H1 (cell line): ENCODE measurements around the gene TAF5. TPM values are rescaled to one million over a fixed set of nuclear protein-coding genes. Genes with fewer than 3 reads are reported as not detected.

Source experiments
- CTCF ChIA-PET: fragments of 300-600 bp; sonication (Branson Sonifier 250); formaldehyde crosslinking; loops from one replicate; lab custom pipeline; 2021; ENCODE audit not compliant: partially characterized antibody; lab: Charles Lee
- POLR2A ChIA-PET: fragments of 300-600 bp; sonication (Branson Sonifier 250); formaldehyde crosslinking; loops from one replicate; lab custom pipeline; 2021; ENCODE audit warnings: inconsistent platforms; ENCODE audit not compliant: partially characterized antibody; lab: Charles Lee
- DNase-seq, 2 experiments: peaks; one replicate each; pipeline versions ENCODE4 v3.0.0 to v3.0.0-alpha.2; 2010 to 2022; ENCODE audit warnings: low spot score in 2 of 2, low read depth in 1 of 2, mixed read lengths in 1 of 2
- FAIRE-seq: peaks from 2 replicates; lab custom pipeline; 2011; peaks lifted over from hg19 to GRCh38; lab: Jason Lieb, UNC
- H2AFZ ChIP-seq: 2 replicates; pipeline ENCODE4 v1.8.1; 2012; ENCODE audit warnings: low read length, inconsistent platforms
- H2AK5ac ChIP-seq: 2 replicates; pipeline ENCODE4 v1.6.1; 2013; ENCODE audit warnings: low read depth, low read length
- H2BK120ac ChIP-seq: replicated peaks from 2 replicates; pipeline ENCODE3; 2013; ENCODE audit warnings: low read depth, low read length, inconsistent platforms
- H2BK12ac ChIP-seq: 2 replicates; pipeline ENCODE4 v1.6.1; 2013; ENCODE audit warnings: low read depth, low read length
- H2BK15ac ChIP-seq: 2 replicates; pipeline ENCODE4 v1.6.1; 2013; ENCODE audit warnings: low read length
- H2BK20ac ChIP-seq: 2 replicates; pipeline ENCODE4 v1.6.1; 2013; ENCODE audit warnings: low read length
- H2BK5ac ChIP-seq: 2 replicates; pipeline ENCODE4 v1.6.1; 2013; ENCODE audit warnings: low read depth, low read length
- H3K14ac ChIP-seq: 2 replicates; pipeline ENCODE4 v1.6.1; 2013; ENCODE audit warnings: inconsistent platforms; ENCODE audit not compliant: insufficient read length
- H3K18ac ChIP-seq: 2 replicates; pipeline ENCODE4 v1.6.1; 2013; ENCODE audit warnings: low read length; ENCODE audit errors: extremely low read depth
- H3K23ac ChIP-seq: 2 replicates; pipeline ENCODE4 v1.6.1; 2013; ENCODE audit warnings: inconsistent platforms; ENCODE audit not compliant: insufficient read length
- H3K23me2 ChIP-seq: 2 replicates; pipeline ENCODE4 v1.6.1; 2013; ENCODE audit warnings: low read depth, low read length
- H3K27ac ChIP-seq: 2 replicates; pipeline ENCODE4 v1.6.1; 2011; ENCODE audit warnings: low read depth, low read length, inconsistent platforms
- H3K27me3 ChIP-seq, 4 experiments: replicated peaks in 1 of 4; 1 replicate in 1 of 4; 2 replicates in 3 of 4; pipeline versions ENCODE4 v1.6.1 to v1.8.1; 2011 to 2013; ENCODE audit warnings: low read length in 3 of 4, mild to moderate bottlenecking in 3 of 4, inconsistent platforms in 2 of 4, mixed read lengths in 2 of 4, moderate library complexity in 1 of 4; ENCODE audit not compliant: control insufficient read depth in 3 of 4, insufficient read depth in 3 of 4; ENCODE audit errors: extremely low read depth in 1 of 4
- H3K36me3 ChIP-seq, 4 experiments: 2 replicates each; pipeline versions ENCODE4 v1.6.1 to v1.8.1; 2011 to 2013; ENCODE audit warnings: mild to moderate bottlenecking in 4 of 4, low read length in 3 of 4, moderate library complexity in 2 of 4, control low read depth in 1 of 4, inconsistent platforms in 1 of 4; ENCODE audit not compliant: insufficient read depth in 4 of 4, control insufficient read depth in 2 of 4
- H3K4ac ChIP-seq: replicated peaks from 2 replicates; pipeline ENCODE3; 2013; ENCODE audit warnings: low read length, low read depth, mixed read lengths, inconsistent platforms; ENCODE audit not compliant: insufficient read length
- H3K4me1 ChIP-seq, 4 experiments: replicated peaks in 1 of 4; 1 replicate in 1 of 4; 2 replicates in 3 of 4; pipeline versions ENCODE4 v1.6.1 to v1.8.1; 2011 to 2013; ENCODE audit warnings: low read length in 3 of 4, inconsistent platforms in 2 of 4, mixed read lengths in 1 of 4; ENCODE audit not compliant: insufficient read depth in 4 of 4, control insufficient read depth in 3 of 4
- H3K4me2 ChIP-seq, 2 experiments: 2 replicates each; pipeline versions ENCODE4 v1.6.1 to v1.8.1; 2011 to 2013; ENCODE audit warnings: low read depth in 2 of 2, low read length in 2 of 2, control low read depth in 1 of 2, inconsistent platforms in 1 of 2, mild to moderate bottlenecking in 1 of 2; ENCODE audit not compliant: insufficient read depth in 1 of 2
- H3K4me3 ChIP-seq, 4 experiments: fragments of 200-600, 300-600 bp in 1 of 4; sonication (generic), shearing (Covaris generic), sonication (Bioruptor Twin) in 1 of 4; 2 replicates each; pipeline versions ENCODE4 v1.5.1 to v1.8.1; 2011 to 2016; ENCODE audit warnings: low read length in 4 of 4, low read depth in 3 of 4, control low read depth in 2 of 4, inconsistent platforms in 2 of 4, mild to moderate bottlenecking in 2 of 4, mixed read lengths in 1 of 4, moderate library complexity in 1 of 4; ENCODE audit not compliant: insufficient read depth in 2 of 4; ENCODE audit errors: extremely low read depth in 1 of 4
- H3K56ac ChIP-seq: replicated peaks from 2 replicates; pipeline ENCODE3; 2013; ENCODE audit warnings: low read depth, mild to moderate bottlenecking, mixed read lengths, low read length, inconsistent platforms; ENCODE audit not compliant: insufficient read length
- H3K79me1 ChIP-seq: 2 replicates; pipeline ENCODE4 v1.6.1; 2013; ENCODE audit warnings: low read depth, low read length, control low read depth
- H3K79me2 ChIP-seq, 2 experiments: 2 replicates each; pipeline versions ENCODE4 v1.6.1 to v1.8.1; 2012 to 2013; ENCODE audit warnings: low read length in 2 of 2, mild to moderate bottlenecking in 2 of 2, inconsistent platforms in 1 of 2; ENCODE audit not compliant: insufficient read depth in 2 of 2, control insufficient read depth in 1 of 2
- H3K9ac ChIP-seq, 4 experiments: replicated peaks in 1 of 4; 1 replicate in 1 of 4; 2 replicates in 3 of 4; pipeline versions ENCODE4 v1.6.1 to v1.8.1; 2011 to 2013; ENCODE audit warnings: low read depth in 3 of 4, low read length in 3 of 4, control low read depth in 2 of 4, mild to moderate bottlenecking in 2 of 4, moderate library complexity in 2 of 4, inconsistent platforms in 1 of 4; ENCODE audit errors: extremely low read depth in 1 of 4
- H3K9me3 ChIP-seq, 2 experiments: 2 replicates each; pipeline versions ENCODE4 v1.6.1 to v1.8.1; 2012 to 2013; ENCODE audit warnings: mild to moderate bottlenecking in 2 of 2, moderate library complexity in 2 of 2, control low read depth in 1 of 2, inconsistent platforms in 1 of 2, low read depth in 1 of 2, low read length in 1 of 2, mixed read lengths in 1 of 2; ENCODE audit not compliant: insufficient read depth in 2 of 2
- H4K20me1 ChIP-seq, 2 experiments: replicated peaks in 1 of 2; 2 replicates each; pipeline versions ENCODE3 to v1.8.1; 2011 to 2013; ENCODE audit warnings: inconsistent platforms in 2 of 2, low read length in 2 of 2, mild to moderate bottlenecking in 1 of 2; ENCODE audit not compliant: insufficient read depth in 2 of 2, control insufficient read depth in 1 of 2
- H4K5ac ChIP-seq: 2 replicates; pipeline ENCODE4 v1.6.1; 2013; ENCODE audit warnings: low read length, low read depth, mixed read lengths, inconsistent platforms; ENCODE audit not compliant: insufficient read length
- H4K8ac ChIP-seq: 2 replicates; pipeline ENCODE4 v1.8.0; 2013; ENCODE audit warnings: mild to moderate bottlenecking, moderate library complexity, low read length, inconsistent platforms; ENCODE audit not compliant: insufficient read depth; ENCODE audit errors: extremely low read depth
- H4K91ac ChIP-seq: replicated peaks from 2 replicates; pipeline ENCODE3; 2013; ENCODE audit warnings: low read length, mixed read lengths, inconsistent platforms; ENCODE audit not compliant: insufficient read length
- KDM4A ChIP-seq: IDR thresholded peaks from one replicate; pipeline ENCODE4 v1.7.1; 2012; ENCODE audit warnings: low read depth, mild to moderate bottlenecking, moderate library complexity, low read length, inconsistent platforms; ENCODE audit not compliant: severe bottlenecking
- NANOG ChIP-seq: IDR thresholded peaks from 2 replicates; pipeline ENCODE4 v1.6.1; 2011; ENCODE audit warnings: low read length, low read depth, mild to moderate bottlenecking, inconsistent platforms; ENCODE audit not compliant: insufficient read depth, poor library complexity, severe bottlenecking
- POLR2AphosphoS5 ChIP-seq: IDR thresholded peaks from 2 replicates; pipeline ENCODE4 v1.6.1; 2011; ENCODE audit warnings: low read depth, low read length
- SIRT6 ChIP-seq: IDR thresholded peaks from one replicate; pipeline ENCODE4 v1.7.1; 2012; ENCODE audit warnings: low read length, inconsistent platforms
- WGBS, 2 experiments: shearing (Covaris generic) in 1 of 2; methylation state at CpG; one replicate each; pipeline versions ENCODE4 v1.1.6 to v1.1.7; 2013 to 2015; ENCODE audit warnings: low lambda C conversion rate in 2 of 2, mixed read lengths in 2 of 2, inconsistent platforms in 1 of 2, low coverage in 1 of 2, missing lambda C conversion rate in 1 of 2; ENCODE audit not compliant: insufficient replicate concordance in 2 of 2, insufficient coverage in 1 of 2, insufficient read length in 1 of 2; ENCODE audit errors: extremely low coverage in 1 of 2, missing lambda C conversion rate in 1 of 2; 5-methylcytosine and 5-hydroxymethylcytosine counted together
- polyA plus RNA-seq, 7 experiments: library from polyadenylated mRNA; depleted of rRNA in 3 of 7; stranded (reverse) in 5 of 7; unstranded in 2 of 7; fragments of >200 nt in 5 of 7; fragments of 200-250 nt in 2 of 7; gene quantifications; 1 replicate in 5 of 7; 2 replicates in 1 of 7; 4 replicates in 1 of 7; pipeline versions ENCODE4 v1.2.1 to v1.2.3, GENCODE V29; 2011 to 2013; ENCODE audit warnings: missing spikeins in 2 of 7, mixed read lengths in 2 of 7
- total RNA-seq: library from RNA; stranded (reverse); fragmentation: NEBNext Ultra II Directional; extraction: Animal tissue kit (Norgen Biotek cat#: 25700); gene quantifications from 2 replicates; pipeline ENCODE4 v1.2.1, GENCODE V29; 2021

Gene TAF5
- total and polyA plus RNA-seq, 2 of the 8 experiments (the other 6 are each of a cell fraction or from before 2014, with no cell fraction given), result 5.8 to 15.6 TPM

DNA sequence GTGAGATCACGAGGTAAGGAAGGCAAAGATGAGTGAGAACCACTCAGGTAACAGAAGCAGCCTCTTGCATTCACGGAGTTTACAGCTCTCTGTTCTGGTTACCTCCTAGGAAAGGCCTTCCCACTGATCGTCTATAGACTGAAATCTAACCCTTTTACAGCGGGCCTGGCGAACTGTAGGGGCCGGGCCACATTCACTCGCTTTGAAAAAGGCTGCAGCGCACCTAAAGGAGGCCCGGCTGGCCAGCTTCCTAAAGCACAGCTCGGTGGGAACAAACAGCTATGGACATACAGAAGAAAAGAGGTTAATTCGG is 27.9 kb downstream of the TAF5 start:
- H4K8ac ChIP-seq, result no peak overlapping the region
- no peak overlapping the region for H2BK120ac ChIP-seq
- H2AFZ ChIP-seq, result no peak overlapping the region
- H3K18ac ChIP-seq, result no peak overlapping the region
- no peak overlapping the region for H3K14ac ChIP-seq
- no peaks in the 10 kb centered on the region for H3K27me3 ChIP-seq
- H2BK15ac ChIP-seq, result no peak overlapping the region
- H3K23ac ChIP-seq, result no peak overlapping the region
- no peak overlapping the region for H4K91ac ChIP-seq
- H3K4me3 ChIP-seq, result peak overlapping the region; percentile 96 to 99 (median 96)
- H2BK12ac ChIP-seq, result no peak overlapping the region
- H3K4me2 ChIP-seq, result peak overlapping the region; percentile 93 to 95
- TF ChIP-seq POLR2AphosphoS5 (no peak), SIRT6 (no peak), KDM4A (peak; percentile 2), NANOG (no peak)
- TF ChIP-seq, all 59 proteins: peak for 1
- Histone ChIP-seq H2AK5ac (no peak overlapping the region), H2BK20ac (no peak overlapping the region), H3K4ac (no peak overlapping the region), H3K27ac (peak overlapping the region; percentile 37), H3K36me3 (peaks cover 19 to 52% (median 26%) of the 10 kb centered on the region in 4 experiments), H3K79me1 (peaks cover 12% of the 10 kb centered on the region), H3K4me1 (peaks cover 0 to 10% (median 2%) of the 10 kb centered on the region in 4 experiments; a peak in 6 of 7 replicates), H4K5ac (no peak overlapping the region), H3K79me2 (peaks cover 14 to 56% of the 10 kb centered on the region in 2 experiments), H3K23me2 (peaks cover 13% of the 10 kb centered on the region), H3K56ac (no peak overlapping the region), H4K20me1 (peaks cover 2% of the 10 kb centered on the region in 2 experiments), H3K9ac (peak overlapping the region; percentile 74 to 90 (median 82)), H3K9me3 (no peaks in the 10 kb centered on the region), H2BK5ac (peak overlapping the region; percentile 78)
- FAIRE-seq (no peak), DNase-seq (no peak)
- 12% methylated on average over 11 of the region's 11 CpGs; no CpG with 5 or more reads in 1 of the 2 experiments for WGBS, 2 experiments
- ChIA-PET CTCF (interaction anchor here (2.1 kb wide), 1 partner anchor 20 kb away, joined by 12 read pairs; no protein-coding TSS in a partner anchor), POLR2A (interaction anchor here (0.8 to 2.5 kb wide), 14 partner anchors 8 to 97 kb away, joined by 3 to 13 read pairs (median 3); partner anchors contain the start of genes NEURL1 and PCGF6)
